Natural killer cell (primary cell): ENCODE measurements around the gene IDH3B. TPM values are rescaled to one million over a fixed set of nuclear protein-coding genes. Genes with fewer than 3 reads are reported as not detected.
A peak's percentile ranks its signal among the peaks of the same experiment; 100 is the strongest.

Source experiments
- ATAC-seq, 3 donors: fragments of 150-1000 bp in 2 of 3; fragments of 200-7000 bp in 1 of 3; cut with Tn5 transposase; 1 replicate in 1 of 3; 2 replicates in 2 of 3; pipeline ENCODE4 v1.10.0; 2021; ENCODE audit warnings: mild to moderate bottlenecking in 2 of 3, moderate library complexity in 2 of 3
- DNase-seq, 2 donors: peaks; one replicate each; pipeline versions ENCODE4 v3.0.0 to v3.0.0-alpha.2; 2013 to 2021; ENCODE audit warnings: mixed read lengths in 1 of 2
- H3K27ac ChIP-seq: one replicate; pipeline ENCODE4 v1.5.1; 2013; ENCODE audit warnings: mild to moderate bottlenecking, low read length
- H3K27me3 ChIP-seq: one replicate; pipeline ENCODE4 v1.6.1; 2013; ENCODE audit warnings: low read length; ENCODE audit not compliant: control insufficient read depth, insufficient read depth
- H3K36me3 ChIP-seq: one replicate; pipeline ENCODE4 v1.6.1; 2013; ENCODE audit warnings: low read length; ENCODE audit not compliant: control insufficient read depth, insufficient read depth
- H3K4me1 ChIP-seq: one replicate; pipeline ENCODE4 v1.6.1; 2013; ENCODE audit warnings: low read length; ENCODE audit not compliant: control insufficient read depth, insufficient read depth
- H3K4me3 ChIP-seq: one replicate; pipeline ENCODE4 v1.5.1; 2013; ENCODE audit warnings: low read length
- H3K9me3 ChIP-seq: one replicate; pipeline ENCODE4 v1.6.1; 2013; ENCODE audit warnings: low read length; ENCODE audit not compliant: control insufficient read depth, insufficient read depth
- H3K27ac Mint-ChIP-seq, 2 donors: one replicate each; pipeline ENCODE4 v1.8.0; 2022; ENCODE audit warnings: mild to moderate bottlenecking in 2 of 2, mixed read lengths in 2 of 2, moderate library complexity in 1 of 2
- H3K27me3 Mint-ChIP-seq, 2 donors: one replicate each; pipeline ENCODE4 v1.8.0; 2022; ENCODE audit warnings: low read depth in 2 of 2, mixed read lengths in 2 of 2
- H3K36me3 Mint-ChIP-seq: one replicate; pipeline ENCODE4 v1.8.0; 2022; ENCODE audit warnings: mixed read lengths
- H3K4me1 Mint-ChIP-seq, 2 donors: one replicate each; pipeline ENCODE4 v1.8.0; 2022; ENCODE audit warnings: mixed read lengths in 2 of 2
- H3K4me3 Mint-ChIP-seq: one replicate; pipeline ENCODE4 v1.8.0; 2022; ENCODE audit warnings: mild to moderate bottlenecking, moderate library complexity, mixed read lengths
- H3K9me3 Mint-ChIP-seq, 2 donors: one replicate each; pipeline ENCODE4 v1.8.0; 2022; ENCODE audit warnings: mixed read lengths in 2 of 2
- CTCF ChIP-seq: fragments of 200-600 bp; IDR thresholded peaks from one replicate; pipeline ENCODE4 v1.8.0; 2022; ENCODE audit warnings: antibody characterized with exemption
- WGBS: methylation state at CpG from one replicate; pipeline ENCODE4 v1.1.7; 2013; ENCODE audit warnings: missing lambda C conversion rate; ENCODE audit not compliant: insufficient coverage; 5-methylcytosine and 5-hydroxymethylcytosine counted together
- intact Hi-C: fragments of 100-400 bp; cut with micrococcal nuclease; formaldehyde crosslinking; loops from one replicate; pipeline ENCODE4 v1.14.2; 2022
- total RNA-seq, 4 donors: library from RNA; stranded (reverse); fragments of 120-200 nt in 1 of 4; gene quantifications; one replicate each; pipeline versions ENCODE4 v1.2.3 to v1.2.4, GENCODE V29; 2013 to 2022

The IDH3B gene
- total RNA-seq, 3 donors from 2014 or later (not counting 1 experiment from before 2014, with no cell fraction given): 149 to 161 (median 153) TPM

- Mint-ChIP-seq H3K9me3 (no peaks in the 10 kb centered on the region), H3K36me3 (peaks cover 7% of the 10 kb centered on the region)
- intact Hi-C loops: no loop called here
Observed at GRCh38 chr20:2643708-2644107, 20.3 kb downstream of the IDH3B start.

GRCh38 chr20:2640899-2641298, 23.1 kb downstream of the IDH3B start:
- Histone ChIP-seq H3K4me3 (no peak overlapping the region), H3K27ac (no peak overlapping the region), H3K9me3 (no peaks in the 10 kb centered on the region), H3K4me1 (peaks cover 22% of the 10 kb centered on the region), H3K36me3 (peaks cover 5% of the 10 kb centered on the region), H3K27me3 (no peaks in the 10 kb centered on the region)
- no peak for DNase-seq
- Mint-ChIP-seq H3K27me3 (no peaks in the 10 kb centered on the region), H3K36me3 (peaks cover 7% of the 10 kb centered on the region), H3K4me1 (peaks cover 36 to 40% of the 10 kb centered on the region in 2 donors), H3K9me3 (no peaks in the 10 kb centered on the region), H3K27ac (peak overlapping the region; percentile 34 to 57), H3K4me3 (no peak overlapping the region)
- intact Hi-C loops: no loop called here
- WGBS: 88% methylated on average over 9 of the region's 9 CpGs
- no peak for ATAC-seq
- no peak for TF ChIP-seq CTCF

More at GRCh38 chr20:2643708-2644107, 20.3 kb downstream of the IDH3B start:
- TF ChIP-seq CTCF: no peak
- Mint-ChIP-seq H3K27me3 (no peaks in the 10 kb centered on the region), H3K27ac (no peak overlapping the region), H3K4me1 (peaks cover 19 to 23% of the 10 kb centered on the region in 2 donors), H3K4me3 (no peak overlapping the region)
- DNase-seq (no peak), ATAC-seq (no peak)
- Histone ChIP-seq H3K27ac (no peak overlapping the region), H3K27me3 (no peaks in the 10 kb centered on the region), H3K9me3 (no peaks in the 10 kb centered on the region), H3K4me3 (no peak overlapping the region), H3K4me1 (no peaks in the 10 kb centered on the region), H3K36me3 (peaks cover 5% of the 10 kb centered on the region)
- 95% methylated on average over 1 of the region's 1 CpG for WGBS

GRCh38 chr20:2640260-2640659, 23.8 kb downstream of the IDH3B start:
- no peak for ATAC-seq

More at GRCh38 chr20:2640260-2640659, 23.8 kb downstream of the IDH3B start:
- peaks cover 7% of the 10 kb centered on the region for H3K36me3 Mint-ChIP-seq
- H3K27me3 Mint-ChIP-seq: no peaks in the 10 kb centered on the region
- H3K4me1 ChIP-seq: peaks cover 28% of the 10 kb centered on the region
- H3K4me1 Mint-ChIP-seq: peaks cover 41 to 45% of the 10 kb centered on the region in 2 donors
- no peak overlapping the region for H3K4me3 ChIP-seq
- peaks cover 5% of the 10 kb centered on the region for H3K36me3 ChIP-seq
- WGBS: no CpG with 5 or more reads among the region's 1 CpG
- H3K9me3 Mint-ChIP-seq: no peaks in the 10 kb centered on the region
- no peaks in the 10 kb centered on the region for H3K9me3 ChIP-seq
- no peaks in the 10 kb centered on the region for H3K27me3 ChIP-seq
- no peak for DNase-seq
- no peak for TF ChIP-seq CTCF
- H3K27ac Mint-ChIP-seq: no peak overlapping the region
- no peak overlapping the region for H3K4me3 Mint-ChIP-seq
- intact Hi-C loops: no loop called here
- no peak overlapping the region for H3K27ac ChIP-seq
